Gastroesophageal sphincter (tissue), 4 donors: ENCODE measurements around the gene CXCL1. TPM values are rescaled to one million over a fixed set of nuclear protein-coding genes. Genes with fewer than 3 reads are reported as not detected.

Experiments
- ATAC-seq: fragments of 150-250 bp; one replicate; pipeline ENCODE4 v1.9.1; 2016; ENCODE audit warnings: mild to moderate bottlenecking, moderate library complexity
- H3K27ac ChIP-seq, 4 donors: fragments of 200-600 bp; sonication (generic) in 3 of 4; 1 replicate in 3 of 4; 2 replicates in 1 of 4; pipeline ENCODE4 v1.5.1; 2016 to 2019
- H3K27me3 ChIP-seq: fragments of 200-600 bp; sonication (generic); one replicate; pipeline ENCODE4 v1.5.1; 2019
- H3K36me3 ChIP-seq, 2 donors: fragments of 200-600 bp; sonication (generic); one replicate each; pipeline ENCODE4 v1.5.1; 2019; ENCODE audit warnings: control low read depth in 1 of 2
- H3K4me1 ChIP-seq, 3 donors: fragments of 200-600 bp; sonication (generic); 1 replicate in 2 of 3; 2 replicates in 1 of 3; pipeline ENCODE4 v1.5.1; 2016 to 2019; ENCODE audit warnings: control low read depth in 2 of 3
- H3K4me3 ChIP-seq, 2 donors: fragments of 200-600 bp; sonication (generic); one replicate each; pipeline ENCODE4 v1.5.1; 2019; ENCODE audit warnings: mild to moderate bottlenecking in 1 of 2, moderate library complexity in 1 of 2
- H3K9me3 ChIP-seq, 3 donors: fragments of 200-600 bp; sonication (generic); one replicate each; pipeline ENCODE4 v1.5.1; 2017 to 2019; ENCODE audit warnings: control low read depth in 2 of 3
- EP300 ChIP-seq: sonication (generic); formaldehyde crosslinking; IDR thresholded peaks from one replicate; pipeline ENCODE4 v1.6.1; 2017; ENCODE audit warnings: antibody characterized with exemption, mild to moderate bottlenecking
- POLR2A ChIP-seq, 2 donors: fragments of 450-650 bp; IDR thresholded peaks; one replicate each; pipeline ENCODE4 v1.6.1; 2017; ENCODE audit warnings: antibody characterized with exemption in 2 of 2, mild to moderate bottlenecking in 2 of 2, moderate library complexity in 1 of 2
- POLR2AphosphoS5 ChIP-seq: sonication (generic); formaldehyde crosslinking; IDR thresholded peaks from one replicate; pipeline ENCODE4 v1.6.1; 2017; ENCODE audit warnings: antibody characterized with exemption
- WGBS, 2 donors: methylation state at CpG; one replicate each; pipeline ENCODE4 v1.1.5; 2018; ENCODE audit warnings: low coverage in 1 of 2; 5-methylcytosine and 5-hydroxymethylcytosine counted together
- total RNA-seq, 4 donors: library from RNA; depleted of rRNA; stranded (reverse); fragments of >200 nt; gene quantifications; one replicate each; pipeline ENCODE4 v1.1.0, GENCODE V29; 2016
- TF ChIP-seq, protein P1 (sequence below), 4 experiments: fragments of 200-600 bp in 2 of 4; fragments of 450-650 bp in 2 of 4; sonication (generic) in 1 of 4; IDR thresholded peaks; one replicate each; pipeline ENCODE4 v1.5.1; 2017 to 2019; ENCODE audit warnings: antibody characterized with exemption in 4 of 4, mild to moderate bottlenecking in 2 of 4, moderate library complexity in 2 of 4

Gene CXCL1
- total RNA-seq, 4 donors from 2014 or later, result 1.6 to 10.5 (median 3.1) TPM; not detected in 1

DNA sequence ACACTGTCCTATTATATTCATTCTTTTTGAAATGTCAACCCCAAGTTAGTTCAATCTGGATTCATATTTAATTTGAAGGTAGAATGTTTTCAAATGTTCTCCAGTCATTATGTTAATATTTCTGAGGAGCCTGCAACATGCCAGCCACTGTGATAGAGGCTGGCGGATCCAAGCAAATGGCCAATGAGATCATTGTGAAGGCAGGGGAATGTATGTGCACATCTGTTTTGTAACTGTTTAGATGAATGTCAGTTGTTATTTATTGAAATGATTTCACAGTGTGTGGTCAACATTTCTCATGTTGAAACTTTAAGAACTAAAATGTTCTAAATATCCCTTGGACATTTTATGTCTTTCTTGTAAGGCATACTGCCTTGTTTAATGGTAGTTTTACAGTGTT is 1.6 kb downstream of the CXCL1 start:
- H3K4me1 ChIP-seq, result peaks cover 0 to 14% (median 0%) of the 10 kb centered on the region in 3 donors
- no peak overlapping the region for H3K27ac ChIP-seq
- no peak for TF ChIP-seq POLR2AphosphoS5
- TF ChIP-seq EP300, result no peak
- TF ChIP-seq, protein P1, sequence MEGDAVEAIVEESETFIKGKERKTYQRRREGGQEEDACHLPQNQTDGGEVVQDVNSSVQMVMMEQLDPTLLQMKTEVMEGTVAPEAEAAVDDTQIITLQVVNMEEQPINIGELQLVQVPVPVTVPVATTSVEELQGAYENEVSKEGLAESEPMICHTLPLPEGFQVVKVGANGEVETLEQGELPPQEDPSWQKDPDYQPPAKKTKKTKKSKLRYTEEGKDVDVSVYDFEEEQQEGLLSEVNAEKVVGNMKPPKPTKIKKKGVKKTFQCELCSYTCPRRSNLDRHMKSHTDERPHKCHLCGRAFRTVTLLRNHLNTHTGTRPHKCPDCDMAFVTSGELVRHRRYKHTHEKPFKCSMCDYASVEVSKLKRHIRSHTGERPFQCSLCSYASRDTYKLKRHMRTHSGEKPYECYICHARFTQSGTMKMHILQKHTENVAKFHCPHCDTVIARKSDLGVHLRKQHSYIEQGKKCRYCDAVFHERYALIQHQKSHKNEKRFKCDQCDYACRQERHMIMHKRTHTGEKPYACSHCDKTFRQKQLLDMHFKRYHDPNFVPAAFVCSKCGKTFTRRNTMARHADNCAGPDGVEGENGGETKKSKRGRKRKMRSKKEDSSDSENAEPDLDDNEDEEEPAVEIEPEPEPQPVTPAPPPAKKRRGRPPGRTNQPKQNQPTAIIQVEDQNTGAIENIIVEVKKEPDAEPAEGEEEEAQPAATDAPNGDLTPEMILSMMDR (IDR thresholded peaks at IDR 0.05), result no peak
- no peak for TF ChIP-seq POLR2A (IDR thresholded peaks at IDR 0.05)
- no peaks in the 10 kb centered on the region for H3K9me3 ChIP-seq
- H3K36me3 ChIP-seq, result no peaks in the 10 kb centered on the region
- H3K4me3 ChIP-seq, result no peak overlapping the region
- peaks cover 37% of the 10 kb centered on the region for H3K27me3 ChIP-seq
- 60 to 85% methylated on average over 1 of the region's 1 CpG for WGBS, 2 donors
- ATAC-seq, result no peak

DNA sequence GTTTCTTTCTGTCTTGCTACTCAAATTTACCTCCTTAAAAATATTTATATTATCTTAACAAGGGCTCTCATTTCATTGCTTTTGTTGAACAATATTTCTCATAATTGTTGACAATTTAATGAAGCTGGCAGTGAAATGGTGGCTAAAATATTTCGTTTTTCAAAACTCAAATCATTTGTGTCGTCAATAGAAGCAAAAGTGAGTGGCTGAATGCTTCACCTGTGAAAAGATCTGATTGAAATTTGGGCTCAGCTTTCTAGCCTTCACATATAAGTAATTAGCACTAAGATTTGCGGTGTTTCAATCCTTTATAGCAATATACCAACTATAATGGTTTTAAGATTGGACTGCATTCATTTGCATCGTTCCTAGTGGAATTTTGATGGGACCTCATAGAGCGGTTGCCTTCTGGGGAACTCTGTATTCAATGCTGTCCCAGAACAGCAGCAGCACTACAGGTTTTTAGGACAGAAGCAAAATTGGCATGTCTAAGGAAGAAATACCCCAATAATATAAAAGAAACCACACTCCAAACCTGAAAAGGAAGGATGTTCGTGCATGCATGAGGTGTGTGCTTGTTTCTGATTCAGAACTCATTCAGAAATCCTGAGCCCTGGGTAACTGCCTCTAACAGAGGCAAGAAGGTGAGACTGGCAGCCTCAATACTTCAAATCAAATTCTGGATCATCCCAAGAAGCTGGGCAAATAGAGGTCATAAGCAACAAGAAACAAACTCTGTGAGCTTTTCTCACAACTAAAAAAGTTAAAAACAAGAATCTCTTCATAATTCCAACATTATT is 2.5 kb downstream of the CXCL1 start:
- Histone ChIP-seq H3K9me3 (no peaks in the 10 kb centered on the region), H3K27ac (no peak overlapping the region), H3K4me1 (peaks cover 0 to 14% (median 0%) of the 10 kb centered on the region in 3 donors), H3K27me3 (peaks cover 37% of the 10 kb centered on the region), H3K36me3 (no peaks in the 10 kb centered on the region), H3K4me3 (no peak overlapping the region)
- no peak for ATAC-seq
- TF ChIP-seq, protein P1 (IDR thresholded peaks at IDR 0.05), result no peak
- TF ChIP-seq POLR2AphosphoS5, result no peak
- no peak for TF ChIP-seq POLR2A (IDR thresholded peaks at IDR 0.05)
- TF ChIP-seq EP300, result no peak
- WGBS, 2 donors, result 61 to 92% methylated on average over 4 to 6 of the region's 6 CpGs

DNA sequence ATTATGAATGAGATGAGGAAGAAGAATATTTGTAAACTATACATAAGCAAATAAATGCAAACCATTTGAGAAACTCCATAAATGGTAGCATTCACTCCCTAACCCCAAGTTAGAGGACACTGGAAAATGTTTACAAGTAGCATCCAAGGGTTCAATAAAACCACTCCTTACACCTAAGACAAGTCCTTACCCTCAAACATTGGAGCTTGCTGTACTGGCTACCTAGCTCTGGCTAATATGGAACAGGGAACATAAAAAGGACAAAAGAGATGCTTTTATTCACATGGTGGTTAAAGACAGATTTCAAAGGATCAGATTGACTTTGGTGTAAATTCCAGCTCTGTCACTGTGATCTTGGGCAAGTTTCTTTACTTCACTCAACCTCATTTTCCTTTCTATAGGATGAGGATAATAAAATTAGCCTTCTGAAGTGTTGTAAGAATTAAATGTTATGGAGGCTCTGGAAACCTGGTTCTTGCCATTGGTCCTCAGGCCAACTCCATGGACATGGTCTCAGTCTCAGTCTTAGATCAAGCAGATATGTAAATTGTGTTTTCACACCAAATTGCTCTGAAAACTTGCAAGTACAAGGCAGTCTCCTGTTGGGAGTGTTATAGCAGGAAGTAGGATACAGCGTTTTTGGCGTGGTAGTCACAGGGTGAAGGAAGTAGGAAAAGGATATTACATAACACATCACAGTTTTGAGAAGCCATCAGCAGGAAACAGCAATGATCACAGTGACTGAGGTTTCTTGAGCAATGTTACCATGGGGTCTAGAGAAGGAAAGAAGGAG is 3.3 kb downstream of the CXCL1 start:
- no peak overlapping the region for H3K4me3 ChIP-seq
- no peaks in the 10 kb centered on the region for H3K9me3 ChIP-seq
- H3K4me1 ChIP-seq, result peaks cover 0 to 14% (median 0%) of the 10 kb centered on the region in 3 donors
- H3K27me3 ChIP-seq, result peaks cover 37% of the 10 kb centered on the region
- H3K36me3 ChIP-seq, result no peaks in the 10 kb centered on the region
- H3K27ac ChIP-seq, result no peak overlapping the region
- peak; percentile 36 for ATAC-seq
- TF ChIP-seq POLR2AphosphoS5 (no peak), POLR2A (IDR thresholded peaks at IDR 0.05) (no peak), EP300 (no peak)
- TF ChIP-seq, protein P1 (IDR thresholded peaks at IDR 0.05), result no peak
- 39 to 55% methylated on average over 2 of the region's 2 CpGs for WGBS, 2 donors

DNA sequence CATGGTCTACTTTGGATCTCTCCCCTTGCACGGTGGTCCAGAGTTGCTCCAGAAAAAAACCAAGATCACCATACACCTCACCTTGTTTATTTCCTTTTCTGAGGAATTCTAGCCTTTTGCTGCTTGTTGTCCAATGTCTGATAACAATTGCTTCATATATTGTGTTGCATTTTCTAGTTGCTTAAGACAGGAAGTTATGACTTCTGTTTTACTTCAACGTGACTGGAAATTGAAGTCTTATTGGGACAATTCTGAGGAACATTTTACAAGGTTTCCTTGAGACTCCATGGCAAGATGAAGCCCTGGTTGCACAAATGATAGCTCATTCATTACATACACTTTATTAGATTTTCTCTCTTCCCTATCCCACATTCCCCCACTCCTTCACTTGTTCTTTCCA is 5.2 kb downstream of the CXCL1 start:
- no peak overlapping the region for H3K27ac ChIP-seq
- WGBS, 2 donors, result 58 to 86% methylated on average over 2 of the region's 2 CpGs
- peaks cover 24% of the 10 kb centered on the region for H3K27me3 ChIP-seq
- TF ChIP-seq POLR2AphosphoS5 (no peak), POLR2A (IDR thresholded peaks at IDR 0.05) (no peak), EP300 (no peak)
- TF ChIP-seq, protein P1 (IDR thresholded peaks at IDR 0.05), result no peak
- no peak for ATAC-seq
- H3K9me3 ChIP-seq, result no peaks in the 10 kb centered on the region
- H3K36me3 ChIP-seq, result no peaks in the 10 kb centered on the region
- peaks cover 0 to 4% (median 0%) of the 10 kb centered on the region in 3 donors for H3K4me1 ChIP-seq
- H3K4me3 ChIP-seq, result no peak overlapping the region
